GM12872 (cell line): ENCODE results near the gene TANC1.

Experiments used
- TF ChIP-seq, protein P1 (sequence below): IDR thresholded peaks from 3 replicates; pipeline ENCODE4 v1.5.1; 2011; ENCODE audit warnings: low read depth, mild to moderate bottlenecking, low read length, moderate library complexity; ENCODE audit not compliant: insufficient read depth

TANC1 gene

GRCh38 chr2:159249990-159250715 is 281.7 kb downstream of the TANC1 start:
- TF ChIP-seq, protein P1, sequence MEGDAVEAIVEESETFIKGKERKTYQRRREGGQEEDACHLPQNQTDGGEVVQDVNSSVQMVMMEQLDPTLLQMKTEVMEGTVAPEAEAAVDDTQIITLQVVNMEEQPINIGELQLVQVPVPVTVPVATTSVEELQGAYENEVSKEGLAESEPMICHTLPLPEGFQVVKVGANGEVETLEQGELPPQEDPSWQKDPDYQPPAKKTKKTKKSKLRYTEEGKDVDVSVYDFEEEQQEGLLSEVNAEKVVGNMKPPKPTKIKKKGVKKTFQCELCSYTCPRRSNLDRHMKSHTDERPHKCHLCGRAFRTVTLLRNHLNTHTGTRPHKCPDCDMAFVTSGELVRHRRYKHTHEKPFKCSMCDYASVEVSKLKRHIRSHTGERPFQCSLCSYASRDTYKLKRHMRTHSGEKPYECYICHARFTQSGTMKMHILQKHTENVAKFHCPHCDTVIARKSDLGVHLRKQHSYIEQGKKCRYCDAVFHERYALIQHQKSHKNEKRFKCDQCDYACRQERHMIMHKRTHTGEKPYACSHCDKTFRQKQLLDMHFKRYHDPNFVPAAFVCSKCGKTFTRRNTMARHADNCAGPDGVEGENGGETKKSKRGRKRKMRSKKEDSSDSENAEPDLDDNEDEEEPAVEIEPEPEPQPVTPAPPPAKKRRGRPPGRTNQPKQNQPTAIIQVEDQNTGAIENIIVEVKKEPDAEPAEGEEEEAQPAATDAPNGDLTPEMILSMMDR = no peak

GRCh38 chr2:159251296-159252173 is 283.1 kb downstream of the TANC1 start:
- TF ChIP-seq, protein P1 = no peak

DNA sequence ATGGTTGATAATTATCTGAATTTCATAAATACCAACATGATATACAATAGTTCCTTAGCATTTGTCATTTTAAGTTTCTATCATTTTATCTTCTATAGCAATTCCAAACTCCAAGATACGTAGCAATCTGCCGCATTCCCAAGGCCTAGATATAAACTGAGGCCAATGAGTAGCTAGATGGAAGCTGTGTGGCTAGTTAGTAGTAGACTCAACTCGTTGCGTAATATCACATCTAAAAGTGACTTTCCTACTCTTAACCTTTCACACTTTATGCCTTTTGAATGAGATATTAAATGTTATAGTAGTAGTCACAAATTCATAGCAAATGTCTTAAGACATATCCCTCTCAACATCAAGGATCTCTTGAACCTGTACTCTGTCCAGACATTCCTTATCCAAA is 284.5 kb downstream of the TANC1 start:
- TF ChIP-seq, protein P1 = no peak

DNA sequence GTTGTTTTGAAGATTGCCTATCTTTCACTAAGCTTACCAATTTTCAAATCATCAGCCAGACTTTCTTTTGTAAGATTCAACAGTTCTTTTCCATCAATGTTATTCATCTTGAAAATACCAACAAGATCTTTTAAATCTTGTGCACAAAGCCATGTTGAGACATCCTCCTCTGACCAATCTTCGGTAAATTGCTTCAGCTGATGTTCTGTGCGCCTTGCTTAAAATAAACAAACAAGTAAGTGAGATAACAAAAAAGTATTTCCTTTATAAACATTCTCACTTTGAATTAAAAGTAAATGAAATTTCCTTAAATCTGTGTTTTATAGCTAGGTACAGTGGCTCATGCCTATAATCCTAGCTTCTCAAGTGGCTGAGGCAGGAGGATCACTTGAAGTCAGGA is 287.7 kb downstream of the TANC1 start:
- TF ChIP-seq, protein P1 = no peak

- TF ChIP-seq, protein P1 = no peak
Observed at GRCh38 chr2:159262226-159262625, 293.8 kb downstream of the TANC1 start.

DNA sequence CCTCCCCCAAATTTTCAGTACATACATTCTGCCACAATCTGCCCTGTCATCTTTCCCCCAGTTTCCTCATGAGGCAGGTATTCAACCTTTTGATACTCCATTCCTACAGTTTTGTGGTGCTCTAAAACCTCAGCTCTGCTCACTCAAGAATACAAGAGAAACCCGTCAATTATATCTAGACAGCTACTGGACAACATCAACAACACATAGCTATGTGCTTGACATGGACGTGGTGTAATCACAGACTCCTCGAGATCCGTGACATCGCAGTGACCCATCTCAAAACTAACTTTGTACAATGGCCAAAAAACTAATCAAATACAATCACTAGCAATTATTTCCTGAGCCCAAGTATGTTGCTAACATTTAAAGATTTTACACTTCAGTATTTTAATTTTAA is 294.5 kb downstream of the TANC1 start:
- TF ChIP-seq, protein P1 = no peak

- TF ChIP-seq, protein P1 = no peak
Observed at GRCh38 chr2:159265171-159265576, 296.7 kb downstream of the TANC1 start.
